A549 (cell line): ENCODE results near the gene PTGER1. TPM values are rescaled to one million over a fixed set of nuclear protein-coding genes. Genes with fewer than 3 reads are reported as not detected.

Experiments used
- ATAC-seq, 2 experiments: fragments of 200-7000 bp in 1 of 2; fragments of >200 bp in 1 of 2; cut with Nextera tagmentation in 1 of 2; cut with Tn5 transposase in 1 of 2; 3 replicates each; pipeline versions ENCODE4 v1.8.0 to v1.9.1; 2018 to 2020; ENCODE audit warnings: mild to moderate bottlenecking in 1 of 2, moderate library complexity in 1 of 2
- CTCF ChIA-PET: fragments of 300-600 bp; sonication (Branson Sonifier 250); formaldehyde crosslinking; extraction: SDS; loops from one replicate; lab custom pipeline; 2021; ENCODE audit warnings: antibody characterized with exemption, inconsistent platforms; lab: Yijun Ruan, JAX
- POLR2A ChIA-PET: fragments of 350-600 bp; formaldehyde crosslinking; extraction: SDS; loops from one replicate; lab custom pipeline; 2021; ENCODE audit warnings: antibody characterized with exemption, inconsistent platforms; lab: Yijun Ruan, JAX
- DNase-seq, 2 experiments: peaks; one replicate each; pipeline versions ENCODE4 v3.0.0 to v3.0.0-alpha.2; 2011 to 2016; ENCODE audit warnings: low read depth in 1 of 2, low spot score in 1 of 2
- FAIRE-seq: peaks from 2 replicates; lab custom pipeline; 2011; peaks lifted over from hg19 to GRCh38; lab: Jason Lieb, UNC
- H3K27ac ChIP-seq, 2 experiments: fragments of >200 bp; sonication (Bioruptor Twin); formaldehyde crosslinking; 3 replicates each; pipeline ENCODE4 v1.5.1; 2016 to 2017
- H3K4me1 ChIP-seq: fragments of >200 bp; sonication (Bioruptor Twin); formaldehyde crosslinking; 3 replicates; pipeline ENCODE4 v1.6.1; 2016
- H3K4me2 ChIP-seq: fragments of >200 bp; sonication (Bioruptor Twin); formaldehyde crosslinking; 3 replicates; pipeline ENCODE4 v1.6.1; 2016
- H3K4me3 ChIP-seq: fragments of >200 bp; sonication (Bioruptor Twin); formaldehyde crosslinking; 3 replicates; pipeline ENCODE4 v1.5.1; 2016
- H3K9me3 ChIP-seq: fragments of >200 bp; sonication (Bioruptor Twin); formaldehyde crosslinking; 3 replicates; pipeline ENCODE4 v1.6.1; 2016
- CBX8 ChIP-seq: fragments of 200-600 bp; sonication (generic); IDR thresholded peaks from 2 replicates; pipeline ENCODE4 v1.6.1; 2016
- CHD2 ChIP-seq: fragments of 150-350 bp; IDR thresholded peaks from 2 replicates; pipeline ENCODE4 v1.6.1; 2014; ENCODE audit warnings: low read length; ENCODE audit not compliant: partially characterized antibody
- EHF ChIP-seq: fragments of 250-450 bp; sonication (Bioruptor Pico); IDR thresholded peaks from 2 replicates; pipeline ENCODE4 v1.5.0; 2020; ENCODE audit warnings: mild to moderate bottlenecking
- EHMT2 ChIP-seq: fragments of 200-600 bp; sonication (generic); IDR thresholded peaks from 2 replicates; pipeline ENCODE4 v1.6.1; 2016; ENCODE audit warnings: antibody characterized with exemption, low read depth, mild to moderate bottlenecking, moderate library complexity
- EP300 ChIP-seq, 2 experiments: fragments of >200 bp; sonication (Bioruptor Twin); formaldehyde crosslinking; IDR thresholded peaks; 2 replicates in 1 of 2; 3 replicates in 1 of 2; pipeline ENCODE4 v1.6.1; 2016 to 2017
- ESRRA ChIP-seq: fragments of 150-350 bp; IDR thresholded peaks from 2 replicates; pipeline ENCODE4 v1.6.1; 2014; ENCODE audit warnings: mild to moderate bottlenecking, low read length, borderline replicate concordance
- FOSB ChIP-seq: fragments of 250-450 bp; sonication (Bioruptor Pico); IDR thresholded peaks from 2 replicates; pipeline ENCODE4 v1.5.0; 2020; ENCODE audit warnings: mild to moderate bottlenecking, moderate library complexity
- FOSL2 ChIP-seq, 2 experiments: fragments of 450-650 bp in 1 of 2; fragments of >200 bp in 1 of 2; sonication (Bioruptor Twin) in 1 of 2; formaldehyde crosslinking; IDR thresholded peaks; 2 replicates each; pipeline versions ENCODE4 v1.5.0 to v1.6.1; 2016 to 2020; ENCODE audit warnings: mild to moderate bottlenecking in 1 of 2, moderate library complexity in 1 of 2
- FOXS1 ChIP-seq: fragments of 250-450 bp; sonication (Bioruptor Pico); IDR thresholded peaks from 2 replicates; pipeline ENCODE4 v1.5.0; 2020; ENCODE audit warnings: mild to moderate bottlenecking, moderate library complexity
- HOXA7 ChIP-seq: fragments of 250-450 bp; sonication (Bioruptor Pico); IDR thresholded peaks from 2 replicates; pipeline ENCODE4 v1.5.0; 2020; ENCODE audit warnings: mild to moderate bottlenecking, moderate library complexity
- HOXB13 ChIP-seq: fragments of 250-450 bp; sonication (Bioruptor Pico); IDR thresholded peaks from 2 replicates; pipeline ENCODE4 v1.5.0; 2020; ENCODE audit warnings: low read depth, mild to moderate bottlenecking, moderate library complexity
- HOXB5 ChIP-seq: fragments of 250-450 bp; sonication (Bioruptor Pico); IDR thresholded peaks from 2 replicates; pipeline ENCODE4 v1.5.0; 2020; ENCODE audit warnings: mild to moderate bottlenecking, moderate library complexity
- JUN ChIP-seq, 2 experiments: fragments of >200 bp; sonication (Bioruptor Twin); formaldehyde crosslinking; IDR thresholded peaks; 2 replicates in 1 of 2; 3 replicates in 1 of 2; pipeline ENCODE4 v1.6.1; 2016 to 2017
- KDM1A ChIP-seq: fragments of 200-600 bp; sonication (generic); IDR thresholded peaks from 2 replicates; pipeline ENCODE4 v1.6.1; 2016; ENCODE audit warnings: low read depth, mild to moderate bottlenecking
- KDM5A ChIP-seq: fragments of 200-600 bp; sonication (generic); IDR thresholded peaks from 2 replicates; pipeline ENCODE4 v1.6.1; 2016; ENCODE audit warnings: antibody characterized with exemption, mild to moderate bottlenecking
- MAFK ChIP-seq: fragments of 450-650 bp; IDR thresholded peaks from 2 replicates; pipeline ENCODE4 v1.6.1; 2014; ENCODE audit not compliant: partially characterized antibody
- MAZ ChIP-seq: fragments of 150-350 bp; IDR thresholded peaks from 2 replicates; pipeline ENCODE4 v1.6.1; 2014; ENCODE audit warnings: antibody characterized with exemption, low read depth, low read length, borderline replicate concordance
- MYC ChIP-seq: IDR thresholded peaks from 2 replicates; pipeline ENCODE4 v1.6.1; 2012; ENCODE audit warnings: mild to moderate bottlenecking, inconsistent platforms, low read length, improper control_type of control experiment, borderline replicate concordance
- NPAS2 ChIP-seq: fragments of 250-450 bp; sonication (Bioruptor Pico); IDR thresholded peaks from 2 replicates; pipeline ENCODE4 v1.8.0; 2022; ENCODE audit warnings: mild to moderate bottlenecking, moderate library complexity, borderline replicate concordance
- PHF8 ChIP-seq: fragments of 200-600 bp; sonication (generic); IDR thresholded peaks from 2 replicates; pipeline ENCODE4 v1.6.1; 2016; ENCODE audit warnings: low read depth, mild to moderate bottlenecking, antibody characterized with exemption, moderate library complexity, borderline replicate concordance
- POLR2A ChIP-seq: IDR thresholded peaks from 2 replicates; pipeline ENCODE4 v1.6.1; 2012; ENCODE audit warnings: mild to moderate bottlenecking, low read length
- RAD21 ChIP-seq, 2 experiments: fragments of >200 bp in 1 of 2; sonication (Bioruptor Twin) in 1 of 2; formaldehyde crosslinking in 1 of 2; IDR thresholded peaks in 1 of 2; conservative IDR thresholded peaks in 1 of 2; 2 replicates in 1 of 2; 3 replicates in 1 of 2; pipeline ENCODE4 v1.6.1; 2012 to 2018; ENCODE audit warnings: inconsistent platforms in 1 of 2
- RCOR1 ChIP-seq: fragments of 150-350 bp; IDR thresholded peaks from 2 replicates; pipeline ENCODE4 v1.6.1; 2014; ENCODE audit warnings: antibody characterized with exemption, low read length, low read depth
- RFX5 ChIP-seq: fragments of 450-650 bp; IDR thresholded peaks from 2 replicates; pipeline ENCODE4 v1.7.1; 2014; ENCODE audit warnings: antibody characterized with exemption, mild to moderate bottlenecking, moderate library complexity
- TP53 ChIP-seq: fragments of 250-450 bp; sonication (Bioruptor Pico); IDR thresholded peaks from 2 replicates; pipeline ENCODE4 v1.5.0; 2021; ENCODE audit warnings: mild to moderate bottlenecking, moderate library complexity
- ZC3H11A ChIP-seq: fragments of 450-650 bp; IDR thresholded peaks from 2 replicates; pipeline ENCODE4 v1.6.1; 2014; ENCODE audit warnings: antibody characterized with exemption, mild to moderate bottlenecking
- ZFP36 ChIP-seq: fragments of 450-650 bp; IDR thresholded peaks from 2 replicates; pipeline ENCODE4 v1.6.1; 2014; ENCODE audit warnings: borderline replicate concordance; ENCODE audit not compliant: partially characterized antibody
- ZNF302 ChIP-seq: fragments of 250-450 bp; sonication (Bioruptor Pico); IDR thresholded peaks from 2 replicates; pipeline ENCODE4 v1.9.0; 2021; ENCODE audit warnings: inconsistent platforms, mild to moderate bottlenecking, moderate library complexity
- ZSCAN20 ChIP-seq: fragments of 250-450 bp; sonication (Bioruptor Pico); IDR thresholded peaks from 2 replicates; pipeline ENCODE4 v1.8.0; 2022; ENCODE audit warnings: mild to moderate bottlenecking, moderate library complexity
- WGBS: methylation state at CpG from one replicate; pipeline ENCODE4 v1.1.6; 2017; ENCODE audit errors: missing lambda C conversion rate; 5-methylcytosine and 5-hydroxymethylcytosine counted together
- polyA plus RNA-seq, 4 experiments: library from polyadenylated mRNA; depleted of rRNA in 3 of 4; stranded (reverse); fragments of >200 nt; fragmentation: RNase III in 1 of 4; extraction: RNeasy Plus Mini Kit Qiagen cat#74134 plus additional on column Dnase treatment in 1 of 4; gene quantifications; 2 replicates in 3 of 4; 3 replicates in 1 of 4; pipeline ENCODE4 v1.2.3, GENCODE V29; 2011 to 2017
- TF ChIP-seq, protein P1 (sequence below): fragments of >200 bp; sonication (Bioruptor Twin); formaldehyde crosslinking; IDR thresholded peaks from 3 replicates; pipeline ENCODE4 v1.6.1; 2016
- TF ChIP-seq, protein P2 (sequence below): IDR thresholded peaks from 2 replicates; pipeline ENCODE4 v1.6.1; 2012
- TF ChIP-seq, protein P3 (sequence below): IDR thresholded peaks from 2 replicates; pipeline ENCODE4 v1.6.1; 2012
- TF ChIP-seq, protein P4 (sequence below): fragments of 200-600 bp; sonication (generic); IDR thresholded peaks from 2 replicates; pipeline ENCODE4 v1.6.1; 2016; ENCODE audit warnings: antibody characterized with exemption, mild to moderate bottlenecking, moderate library complexity
- TF ChIP-seq, protein P5 (sequence below): fragments of >200 bp; sonication (Bioruptor Twin); formaldehyde crosslinking; IDR thresholded peaks from 2 replicates; pipeline ENCODE4 v1.6.1; 2016
- TF ChIP-seq, protein P6 (sequence below): fragments of 150-350 bp; IDR thresholded peaks from 2 replicates; pipeline ENCODE4 v1.6.1; 2014; ENCODE audit warnings: low read depth, mild to moderate bottlenecking, low read length

The PTGER1 gene
- polyA plus RNA-seq, 2 of the 4 experiments (the other 2 are of a cell fraction): 0.06 to 0.17 TPM

DNA sequence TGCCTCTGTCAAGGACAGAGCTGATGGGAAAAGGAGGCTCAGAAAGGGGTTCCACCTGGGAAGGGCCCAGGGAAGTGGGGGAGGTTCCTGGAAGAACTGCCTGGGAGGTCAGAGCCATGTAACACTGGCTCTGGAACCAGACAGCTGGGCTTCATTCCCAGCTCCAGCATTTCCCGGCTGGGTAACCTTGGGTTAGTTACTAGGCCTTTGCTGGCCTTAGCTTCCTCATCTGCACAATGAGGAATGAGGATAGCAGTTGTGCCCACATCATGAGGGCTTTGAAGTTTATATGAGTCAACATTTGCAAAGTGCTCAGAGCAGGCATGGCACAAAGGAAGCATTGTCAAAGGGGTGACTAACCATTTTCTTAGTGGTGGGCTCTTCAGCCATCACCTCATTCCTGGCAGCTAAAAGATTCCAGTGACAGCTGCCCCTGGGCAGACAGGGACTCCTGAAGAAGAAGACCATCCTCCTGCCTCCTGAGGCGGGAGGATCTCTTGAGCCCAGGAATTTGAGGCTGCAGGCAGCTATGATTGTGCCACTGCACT, 44.8 kb upstream of the PTGER1 start:
- Histone ChIP-seq H3K4me1 (peaks cover 48% of the 10 kb centered on the region), H3K4me3 (no peak overlapping the region), H3K27ac (peak overlapping the region; percentile 92), H3K4me2 (peak overlapping the region; percentile 75), H3K9me3 (no peaks in the 10 kb centered on the region)
- FAIRE-seq (no peak), ATAC-seq (peak; percentile 20 to 48; a peak in 3 of 6 replicates), DNase-seq (peak in 1 of 2 experiments; percentile 89)
- WGBS: 7% methylated on average over 2 of the region's 2 CpGs
- ChIA-PET POLR2A (no interaction called here), CTCF (interaction anchor here (1.0 kb wide), 1 partner anchor 15 kb away, joined by 10 read pairs; no protein-coding TSS in a partner anchor)
- TF ChIP-seq, protein P1, sequence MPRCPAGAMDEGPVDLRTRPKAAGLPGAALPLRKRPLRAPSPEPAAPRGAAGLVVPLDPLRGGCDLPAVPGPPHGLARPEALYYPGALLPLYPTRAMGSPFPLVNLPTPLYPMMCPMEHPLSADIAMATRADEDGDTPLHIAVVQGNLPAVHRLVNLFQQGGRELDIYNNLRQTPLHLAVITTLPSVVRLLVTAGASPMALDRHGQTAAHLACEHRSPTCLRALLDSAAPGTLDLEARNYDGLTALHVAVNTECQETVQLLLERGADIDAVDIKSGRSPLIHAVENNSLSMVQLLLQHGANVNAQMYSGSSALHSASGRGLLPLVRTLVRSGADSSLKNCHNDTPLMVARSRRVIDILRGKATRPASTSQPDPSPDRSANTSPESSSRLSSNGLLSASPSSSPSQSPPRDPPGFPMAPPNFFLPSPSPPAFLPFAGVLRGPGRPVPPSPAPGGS: no peak
- TF ChIP-seq EHF (CRISPR knock-in tag) (no peak), HOXB5 (CRISPR knock-in tag) (no peak), RAD21 (conservative IDR thresholded peaks at IDR 0.05 in 1 of 2, IDR thresholded peaks at IDR 0.05 in 1 of 2) (no peak), ZC3H11A (no peak), RCOR1 (no peak), EHMT2 (no peak), KDM5A (no peak), PHF8 (no peak), TP53 (CRISPR knock-in tag) (no peak), CHD2 (no peak), FOSB (CRISPR knock-in tag) (no peak), CBX8 (no peak), ZSCAN20 (no peak), JUN (IDR thresholded peaks at IDR 0.05) (peak in 1 of 2 experiments; percentile 41; a peak in 1 of 5 replicates), MYC (no peak), RFX5 (no peak), KDM1A (no peak), ZFP36 (no peak), NPAS2 (CRISPR knock-in tag) (no peak), FOXS1 (CRISPR knock-in tag) (no peak), HOXA7 (CRISPR knock-in tag) (no peak), EP300 (IDR thresholded peaks at IDR 0.05) (peak in 1 of 2 experiments; percentile 38; a peak in 2 of 5 replicates), ZNF302 (CRISPR knock-in tag) (no peak), MAFK (peak; percentile 7), MAZ (no peak), ESRRA (no peak), HOXB13 (no peak), POLR2A (no peak), FOSL2 (IDR thresholded peaks at IDR 0.05) (no peak), FOSL2 (CRISPR knock-in tag; IDR thresholded peaks at IDR 0.05) (peak; percentile 73)
- TF ChIP-seq, protein P2, sequence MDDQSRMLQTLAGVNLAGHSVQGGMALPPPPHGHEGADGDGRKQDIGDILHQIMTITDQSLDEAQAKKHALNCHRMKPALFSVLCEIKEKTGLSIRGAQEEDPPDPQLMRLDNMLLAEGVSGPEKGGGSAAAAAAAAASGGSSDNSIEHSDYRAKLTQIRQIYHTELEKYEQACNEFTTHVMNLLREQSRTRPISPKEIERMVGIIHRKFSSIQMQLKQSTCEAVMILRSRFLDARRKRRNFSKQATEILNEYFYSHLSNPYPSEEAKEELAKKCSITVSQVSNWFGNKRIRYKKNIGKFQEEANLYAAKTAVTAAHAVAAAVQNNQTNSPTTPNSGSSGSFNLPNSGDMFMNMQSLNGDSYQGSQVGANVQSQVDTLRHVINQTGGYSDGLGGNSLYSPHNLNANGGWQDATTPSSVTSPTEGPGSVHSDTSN: no peak
- TF ChIP-seq, protein P3, sequence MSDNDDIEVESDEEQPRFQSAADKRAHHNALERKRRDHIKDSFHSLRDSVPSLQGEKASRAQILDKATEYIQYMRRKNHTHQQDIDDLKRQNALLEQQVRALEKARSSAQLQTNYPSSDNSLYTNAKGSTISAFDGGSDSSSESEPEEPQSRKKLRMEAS: peak; percentile 37; the same call in 1 of the 2 replicates
- TF ChIP-seq, protein P4, sequence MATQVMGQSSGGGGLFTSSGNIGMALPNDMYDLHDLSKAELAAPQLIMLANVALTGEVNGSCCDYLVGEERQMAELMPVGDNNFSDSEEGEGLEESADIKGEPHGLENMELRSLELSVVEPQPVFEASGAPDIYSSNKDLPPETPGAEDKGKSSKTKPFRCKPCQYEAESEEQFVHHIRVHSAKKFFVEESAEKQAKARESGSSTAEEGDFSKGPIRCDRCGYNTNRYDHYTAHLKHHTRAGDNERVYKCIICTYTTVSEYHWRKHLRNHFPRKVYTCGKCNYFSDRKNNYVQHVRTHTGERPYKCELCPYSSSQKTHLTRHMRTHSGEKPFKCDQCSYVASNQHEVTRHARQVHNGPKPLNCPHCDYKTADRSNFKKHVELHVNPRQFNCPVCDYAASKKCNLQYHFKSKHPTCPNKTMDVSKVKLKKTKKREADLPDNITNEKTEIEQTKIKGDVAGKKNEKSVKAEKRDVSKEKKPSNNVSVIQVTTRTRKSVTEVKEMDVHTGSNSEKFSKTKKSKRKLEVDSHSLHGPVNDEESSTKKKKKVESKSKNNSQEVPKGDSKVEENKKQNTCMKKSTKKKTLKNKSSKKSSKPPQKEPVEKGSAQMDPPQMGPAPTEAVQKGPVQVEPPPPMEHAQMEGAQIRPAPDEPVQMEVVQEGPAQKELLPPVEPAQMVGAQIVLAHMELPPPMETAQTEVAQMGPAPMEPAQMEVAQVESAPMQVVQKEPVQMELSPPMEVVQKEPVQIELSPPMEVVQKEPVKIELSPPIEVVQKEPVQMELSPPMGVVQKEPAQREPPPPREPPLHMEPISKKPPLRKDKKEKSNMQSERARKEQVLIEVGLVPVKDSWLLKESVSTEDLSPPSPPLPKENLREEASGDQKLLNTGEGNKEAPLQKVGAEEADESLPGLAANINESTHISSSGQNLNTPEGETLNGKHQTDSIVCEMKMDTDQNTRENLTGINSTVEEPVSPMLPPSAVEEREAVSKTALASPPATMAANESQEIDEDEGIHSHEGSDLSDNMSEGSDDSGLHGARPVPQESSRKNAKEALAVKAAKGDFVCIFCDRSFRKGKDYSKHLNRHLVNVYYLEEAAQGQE: no peak
- TF ChIP-seq, protein P5, sequence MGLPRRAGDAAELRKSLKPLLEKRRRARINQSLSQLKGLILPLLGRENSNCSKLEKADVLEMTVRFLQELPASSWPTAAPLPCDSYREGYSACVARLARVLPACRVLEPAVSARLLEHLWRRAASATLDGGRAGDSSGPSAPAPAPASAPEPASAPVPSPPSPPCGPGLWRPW: no peak
- TF ChIP-seq, protein P6, sequence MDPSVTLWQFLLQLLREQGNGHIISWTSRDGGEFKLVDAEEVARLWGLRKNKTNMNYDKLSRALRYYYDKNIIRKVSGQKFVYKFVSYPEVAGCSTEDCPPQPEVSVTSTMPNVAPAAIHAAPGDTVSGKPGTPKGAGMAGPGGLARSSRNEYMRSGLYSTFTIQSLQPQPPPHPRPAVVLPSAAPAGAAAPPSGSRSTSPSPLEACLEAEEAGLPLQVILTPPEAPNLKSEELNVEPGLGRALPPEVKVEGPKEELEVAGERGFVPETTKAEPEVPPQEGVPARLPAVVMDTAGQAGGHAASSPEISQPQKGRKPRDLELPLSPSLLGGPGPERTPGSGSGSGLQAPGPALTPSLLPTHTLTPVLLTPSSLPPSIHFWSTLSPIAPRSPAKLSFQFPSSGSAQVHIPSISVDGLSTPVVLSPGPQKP: no peak
